NCI-H2196 treated with DMSO at 0.1 percent for 48 hours (cell line): ENCODE results near the gene INHBB.

Experiments
- DNase-seq: peaks from one replicate; lab custom pipeline; 2025; ENCODE audit not compliant: unreplicated experiment; lab: John Stamatoyannopoulos, UW

Gene INHBB

GRCh38 chr2:120354467-120354866 lies 8.5 kb downstream of the INHBB start:
- DNase-seq = no peak

- DNase-seq = no peak
Measured at GRCh38 chr2:120354935-120355779, 9.2 kb downstream of the INHBB start.

- DNase-seq = no peak
Measured at GRCh38 chr2:120355780-120356266, 9.9 kb downstream of the INHBB start.

- no peak for DNase-seq
Measured at GRCh38 chr2:120357768-120358167, 11.8 kb downstream of the INHBB start.

- DNase-seq = no peak
Measured at GRCh38 chr2:120358734-120359465, 13.0 kb downstream of the INHBB start.

- no peak for DNase-seq
Measured at GRCh38 chr2:120360307-120360855, 14.4 kb downstream of the INHBB start.

- DNase-seq = no peak
Measured at GRCh38 chr2:120362926-120363325, 17.0 kb downstream of the INHBB start.

- no peak for DNase-seq
Measured at GRCh38 chr2:120365236-120365793, 19.4 kb downstream of the INHBB start.

GRCh38 chr2:120366698-120367097 lies 20.8 kb downstream of the INHBB start:
- DNase-seq = no peak

GRCh38 chr2:120367221-120367620 lies 21.3 kb downstream of the INHBB start:
- no peak for DNase-seq

- DNase-seq = no peak
Measured at GRCh38 chr2:120367649-120368048, 21.7 kb downstream of the INHBB start.

GRCh38 chr2:120368086-120368485 lies 22.1 kb downstream of the INHBB start:
- no peak for DNase-seq

- DNase-seq = no peak
Measured at GRCh38 chr2:120369250-120369649, 23.3 kb downstream of the INHBB start.

- no peak for DNase-seq
Measured at GRCh38 chr2:120371969-120372625, 26.2 kb downstream of the INHBB start.

GRCh38 chr2:120372816-120373215 lies 26.9 kb downstream of the INHBB start:
- no peak for DNase-seq

- no peak for DNase-seq
Measured at GRCh38 chr2:120373424-120373823, 27.5 kb downstream of the INHBB start.

GRCh38 chr2:120374821-120375220 lies 28.9 kb downstream of the INHBB start:
- DNase-seq = no peak

GRCh38 chr2:120375251-120376020 lies 29.5 kb downstream of the INHBB start:
- DNase-seq = no peak

- DNase-seq = no peak
Measured at GRCh38 chr2:120376101-120376500, 30.2 kb downstream of the INHBB start.
